K562 treated with DMSO at 1 percent for 48 hours (cell line): ENCODE data around the gene PQBP1. TPM values are rescaled to one million over a fixed set of nuclear protein-coding genes. Genes with fewer than 3 reads are reported as not detected.

Experiments
- total RNA-seq: library from RNA; unstranded; fragments of 300-600 nt; gene quantifications from 2 replicates; pipeline ENCODE4 v1.2.3, GENCODE V29; 2022; ENCODE audit warnings: low replicate concordance; ENCODE audit errors: extremely low read depth

Gene PQBP1, protein sequence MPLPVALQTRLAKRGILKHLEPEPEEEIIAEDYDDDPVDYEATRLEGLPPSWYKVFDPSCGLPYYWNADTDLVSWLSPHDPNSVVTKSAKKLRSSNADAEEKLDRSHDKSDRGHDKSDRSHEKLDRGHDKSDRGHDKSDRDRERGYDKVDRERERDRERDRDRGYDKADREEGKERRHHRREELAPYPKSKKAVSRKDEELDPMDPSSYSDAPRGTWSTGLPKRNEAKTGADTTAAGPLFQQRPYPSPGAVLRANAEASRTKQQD
- total RNA-seq: 606 TPM in 1 of 2 replicates, not detected in the other

DNA sequence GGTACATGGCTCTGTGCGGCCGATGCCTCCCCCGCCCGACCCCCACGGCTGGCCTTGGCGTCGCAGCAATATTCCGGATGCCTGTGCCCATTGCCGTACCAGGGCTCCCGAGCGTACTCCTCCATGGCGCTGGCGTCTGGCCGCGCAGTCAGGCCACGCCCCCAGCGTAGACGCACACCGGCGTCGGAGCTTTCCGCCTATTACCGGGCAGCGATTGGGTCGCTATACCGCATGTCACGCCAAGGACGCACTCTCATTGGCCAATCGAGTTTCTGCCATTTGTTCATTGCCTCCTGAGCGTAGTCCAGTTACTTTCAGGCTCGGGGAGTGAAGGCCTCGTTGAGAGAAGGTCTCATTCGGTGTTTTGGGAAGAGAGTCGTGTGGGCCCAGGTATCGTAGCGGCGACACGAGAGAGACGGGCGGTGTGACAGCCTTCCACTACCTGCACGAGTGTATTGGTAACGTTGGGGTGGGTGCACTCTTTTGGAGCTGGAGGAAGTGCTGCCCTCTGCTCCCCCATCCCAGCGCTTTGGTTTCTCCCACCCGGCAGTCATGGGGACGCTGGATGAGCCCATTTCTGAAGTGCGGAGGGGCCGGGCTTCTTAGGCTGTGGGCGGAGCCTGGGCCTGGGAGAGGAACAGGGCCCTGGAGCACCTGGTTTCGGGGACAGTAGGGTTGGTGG, at the start of gene PQBP1, which contains the start of gene TIMM17B:
Gene PQBP1 (plus strand): TSS at position 306 of the 682 bp plus-strand sequence. CDS start 580 bp downstream, outside the sequence.
Gene TIMM17B (minus strand): TSS at position 144 of the 682 bp plus-strand sequence. CDS start 19 bp downstream, at position 125.

DNA sequence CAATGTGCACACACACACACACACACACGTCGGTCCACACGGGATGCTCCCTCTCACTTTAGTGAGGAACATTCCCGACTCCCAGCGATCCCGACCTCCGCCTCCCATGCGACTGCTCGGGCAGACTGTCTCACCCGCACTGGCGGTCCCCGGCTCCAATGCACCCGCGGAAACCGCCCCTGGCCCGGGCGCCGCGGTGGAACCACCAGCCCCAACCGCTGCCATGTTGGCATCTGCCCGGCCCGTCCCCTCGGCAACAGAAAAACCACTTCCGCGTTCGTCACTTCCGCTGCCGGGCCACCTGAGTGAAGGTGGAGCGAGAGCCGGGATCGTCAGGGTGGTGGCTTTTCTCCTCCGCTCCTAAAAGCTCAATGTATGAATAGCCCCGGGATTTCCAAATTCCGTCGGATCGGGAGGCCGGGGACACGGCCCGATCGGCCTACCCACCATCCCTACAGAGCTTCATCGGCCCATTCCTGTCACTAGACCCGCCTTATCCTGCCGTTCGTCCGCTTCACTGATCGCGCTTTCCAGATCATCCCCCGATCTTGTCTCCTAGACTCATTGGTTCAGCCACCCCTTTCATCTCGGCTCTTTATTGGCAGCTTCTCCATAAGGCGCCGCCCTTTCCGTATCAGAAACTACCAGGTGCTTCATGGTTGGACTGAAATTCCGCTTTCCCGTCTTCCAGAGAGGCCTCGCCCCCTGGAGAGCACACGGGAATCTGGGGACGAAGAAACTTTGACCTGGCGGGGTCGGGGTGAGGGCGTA, 13.9 kb downstream of the PQBP1 start, which contains the start of gene SLC35A2:
Gene SLC35A2 (minus strand): TSS at position 235 of the 771 bp plus-strand sequence. CDS start 10 bp downstream, at position 225.

DNA sequence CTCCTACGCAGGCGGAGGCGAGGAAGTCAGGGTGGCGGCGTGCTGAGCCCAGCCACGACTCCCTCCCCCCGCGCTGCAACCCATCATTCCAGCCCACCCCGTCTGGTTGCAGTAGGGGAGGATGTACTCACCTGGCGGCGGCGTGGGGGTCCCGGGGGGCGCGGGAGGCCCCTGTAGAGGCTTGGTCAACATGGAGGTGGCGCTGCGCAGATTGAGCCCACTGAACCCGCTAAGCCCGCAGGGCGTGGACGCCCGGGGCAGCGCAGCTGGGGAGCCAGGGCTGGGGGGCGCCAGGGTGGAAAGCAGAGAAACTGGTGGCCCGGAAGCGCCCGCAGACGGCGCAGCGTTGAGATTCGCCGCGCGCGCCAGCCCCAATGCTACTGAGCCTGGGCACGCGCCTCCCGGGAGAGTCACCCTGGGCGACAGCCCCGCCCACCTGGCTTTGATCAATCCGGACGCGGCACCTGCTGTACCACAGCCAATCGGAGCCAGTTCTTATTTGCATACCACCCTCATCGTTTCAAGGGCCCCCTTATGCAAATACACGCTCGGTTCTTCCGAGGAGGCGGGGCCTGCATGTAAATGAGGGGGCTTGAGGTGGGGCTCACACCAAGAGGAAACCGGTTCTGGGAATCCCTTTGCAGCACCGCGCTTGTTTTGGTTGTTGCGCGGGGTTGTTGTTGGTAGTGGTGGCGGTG, 21.1 kb downstream of the PQBP1 start, which contains the start of gene PIM2:
Gene PIM2 (minus strand): TSS at position 382 of the 698 bp plus-strand sequence. CDS start 190 bp downstream, at position 192.

Other genes starting within 250 kb of the PQBP1 start
- gene WAS, start 214.1 kb upstream of the PQBP1 start, total RNA-seq: not detected in 2 replicates
- not detected in 2 replicates for gene SUV39H1, start 201.2 kb upstream of the PQBP1 start, total RNA-seq
- not detected in 2 replicates for gene GLOD5, start 136.2 kb upstream of the PQBP1 start, total RNA-seq
- not detected in 2 replicates for gene GATA1, start 111.3 kb upstream of the PQBP1 start, total RNA-seq
- not detected in 2 replicates for gene HDAC6, start 95.9 kb upstream of the PQBP1 start, total RNA-seq
- not detected in 2 replicates for gene ERAS, start 71.4 kb upstream of the PQBP1 start, total RNA-seq
- not detected in 2 replicates for gene PCSK1N, start 62.3 kb upstream of the PQBP1 start, total RNA-seq
- gene TIMM17B, start 162 bp upstream of the PQBP1 start, total RNA-seq: not detected in 2 replicates
- not detected in 2 replicates for gene SLC35A2, start 13.7 kb downstream of the PQBP1 start, total RNA-seq
- not detected in 2 replicates for gene PIM2, start 21.1 kb downstream of the PQBP1 start, total RNA-seq
- not detected in 2 replicates for gene OTUD5, start 59.7 kb downstream of the PQBP1 start, total RNA-seq
- not detected in 2 replicates for gene KCND1, start 73.9 kb downstream of the PQBP1 start, total RNA-seq
- not detected in 2 replicates for gene GRIPAP1, start 104.3 kb downstream of the PQBP1 start, total RNA-seq
- gene TFE3, start 145.4 kb downstream of the PQBP1 start, total RNA-seq: not detected in 2 replicates
- not detected in 2 replicates for gene CCDC120, start 161.1 kb downstream of the PQBP1 start, total RNA-seq
- gene PRAF2, start 176.1 kb downstream of the PQBP1 start, total RNA-seq: not detected in 2 replicates
- gene WDR45, start 182.0 kb downstream of the PQBP1 start, total RNA-seq: not detected in 2 replicates
- not detected in 2 replicates for gene GPKOW, start 225.8 kb downstream of the PQBP1 start, total RNA-seq